H1 (cell line): ENCODE data around the gene GAS2. TPM values are rescaled to one million over a fixed set of nuclear protein-coding genes. Genes with fewer than 3 reads are reported as not detected.

Experiments
- CTCF ChIA-PET: fragments of 300-600 bp; sonication (Branson Sonifier 250); formaldehyde crosslinking; loops from one replicate; lab custom pipeline; 2021; ENCODE audit not compliant: partially characterized antibody; lab: Charles Lee
- POLR2A ChIA-PET: fragments of 300-600 bp; sonication (Branson Sonifier 250); formaldehyde crosslinking; loops from one replicate; lab custom pipeline; 2021; ENCODE audit warnings: inconsistent platforms; ENCODE audit not compliant: partially characterized antibody; lab: Charles Lee
- DNase-seq, 2 experiments: peaks; one replicate each; pipeline versions ENCODE4 v3.0.0 to v3.0.0-alpha.2; 2010 to 2022; ENCODE audit warnings: low spot score in 2 of 2, low read depth in 1 of 2, mixed read lengths in 1 of 2
- FAIRE-seq: peaks from 2 replicates; lab custom pipeline; 2011; peaks lifted over from hg19 to GRCh38; lab: Jason Lieb, UNC
- H2AFZ ChIP-seq: 2 replicates; pipeline ENCODE4 v1.8.1; 2012; ENCODE audit warnings: low read length, inconsistent platforms
- H2AK5ac ChIP-seq: 2 replicates; pipeline ENCODE4 v1.6.1; 2013; ENCODE audit warnings: low read depth, low read length
- H2BK120ac ChIP-seq: replicated peaks from 2 replicates; pipeline ENCODE3; 2013; ENCODE audit warnings: low read depth, low read length, inconsistent platforms
- H2BK12ac ChIP-seq: 2 replicates; pipeline ENCODE4 v1.6.1; 2013; ENCODE audit warnings: low read depth, low read length
- H2BK15ac ChIP-seq: 2 replicates; pipeline ENCODE4 v1.6.1; 2013; ENCODE audit warnings: low read length
- H2BK20ac ChIP-seq: 2 replicates; pipeline ENCODE4 v1.6.1; 2013; ENCODE audit warnings: low read length
- H2BK5ac ChIP-seq: 2 replicates; pipeline ENCODE4 v1.6.1; 2013; ENCODE audit warnings: low read depth, low read length
- H3K14ac ChIP-seq: 2 replicates; pipeline ENCODE4 v1.6.1; 2013; ENCODE audit warnings: inconsistent platforms; ENCODE audit not compliant: insufficient read length
- H3K18ac ChIP-seq: 2 replicates; pipeline ENCODE4 v1.6.1; 2013; ENCODE audit warnings: low read length; ENCODE audit errors: extremely low read depth
- H3K23ac ChIP-seq: 2 replicates; pipeline ENCODE4 v1.6.1; 2013; ENCODE audit warnings: inconsistent platforms; ENCODE audit not compliant: insufficient read length
- H3K23me2 ChIP-seq: 2 replicates; pipeline ENCODE4 v1.6.1; 2013; ENCODE audit warnings: low read depth, low read length
- H3K27ac ChIP-seq: 2 replicates; pipeline ENCODE4 v1.6.1; 2011; ENCODE audit warnings: low read depth, low read length, inconsistent platforms
- H3K27me3 ChIP-seq, 4 experiments: replicated peaks in 1 of 4; 1 replicate in 1 of 4; 2 replicates in 3 of 4; pipeline versions ENCODE4 v1.6.1 to v1.8.1; 2011 to 2013; ENCODE audit warnings: low read length in 3 of 4, mild to moderate bottlenecking in 3 of 4, inconsistent platforms in 2 of 4, mixed read lengths in 2 of 4, moderate library complexity in 1 of 4; ENCODE audit not compliant: control insufficient read depth in 3 of 4, insufficient read depth in 3 of 4; ENCODE audit errors: extremely low read depth in 1 of 4
- H3K36me3 ChIP-seq, 4 experiments: 2 replicates each; pipeline versions ENCODE4 v1.6.1 to v1.8.1; 2011 to 2013; ENCODE audit warnings: mild to moderate bottlenecking in 4 of 4, low read length in 3 of 4, moderate library complexity in 2 of 4, control low read depth in 1 of 4, inconsistent platforms in 1 of 4; ENCODE audit not compliant: insufficient read depth in 4 of 4, control insufficient read depth in 2 of 4
- H3K4ac ChIP-seq: replicated peaks from 2 replicates; pipeline ENCODE3; 2013; ENCODE audit warnings: low read length, low read depth, mixed read lengths, inconsistent platforms; ENCODE audit not compliant: insufficient read length
- H3K4me1 ChIP-seq, 4 experiments: replicated peaks in 1 of 4; 1 replicate in 1 of 4; 2 replicates in 3 of 4; pipeline versions ENCODE4 v1.6.1 to v1.8.1; 2011 to 2013; ENCODE audit warnings: low read length in 3 of 4, inconsistent platforms in 2 of 4, mixed read lengths in 1 of 4; ENCODE audit not compliant: insufficient read depth in 4 of 4, control insufficient read depth in 3 of 4
- H3K4me2 ChIP-seq, 2 experiments: 2 replicates each; pipeline versions ENCODE4 v1.6.1 to v1.8.1; 2011 to 2013; ENCODE audit warnings: low read depth in 2 of 2, low read length in 2 of 2, control low read depth in 1 of 2, inconsistent platforms in 1 of 2, mild to moderate bottlenecking in 1 of 2; ENCODE audit not compliant: insufficient read depth in 1 of 2
- H3K4me3 ChIP-seq, 4 experiments: fragments of 200-600, 300-600 bp in 1 of 4; sonication (generic), shearing (Covaris generic), sonication (Bioruptor Twin) in 1 of 4; 2 replicates each; pipeline versions ENCODE4 v1.5.1 to v1.8.1; 2011 to 2016; ENCODE audit warnings: low read length in 4 of 4, low read depth in 3 of 4, control low read depth in 2 of 4, inconsistent platforms in 2 of 4, mild to moderate bottlenecking in 2 of 4, mixed read lengths in 1 of 4, moderate library complexity in 1 of 4; ENCODE audit not compliant: insufficient read depth in 2 of 4; ENCODE audit errors: extremely low read depth in 1 of 4
- H3K56ac ChIP-seq: replicated peaks from 2 replicates; pipeline ENCODE3; 2013; ENCODE audit warnings: low read depth, mild to moderate bottlenecking, mixed read lengths, low read length, inconsistent platforms; ENCODE audit not compliant: insufficient read length
- H3K79me1 ChIP-seq: 2 replicates; pipeline ENCODE4 v1.6.1; 2013; ENCODE audit warnings: low read depth, low read length, control low read depth
- H3K79me2 ChIP-seq, 2 experiments: 2 replicates each; pipeline versions ENCODE4 v1.6.1 to v1.8.1; 2012 to 2013; ENCODE audit warnings: low read length in 2 of 2, mild to moderate bottlenecking in 2 of 2, inconsistent platforms in 1 of 2; ENCODE audit not compliant: insufficient read depth in 2 of 2, control insufficient read depth in 1 of 2
- H3K9ac ChIP-seq, 4 experiments: replicated peaks in 1 of 4; 1 replicate in 1 of 4; 2 replicates in 3 of 4; pipeline versions ENCODE4 v1.6.1 to v1.8.1; 2011 to 2013; ENCODE audit warnings: low read depth in 3 of 4, low read length in 3 of 4, control low read depth in 2 of 4, mild to moderate bottlenecking in 2 of 4, moderate library complexity in 2 of 4, inconsistent platforms in 1 of 4; ENCODE audit errors: extremely low read depth in 1 of 4
- H3K9me3 ChIP-seq, 2 experiments: 2 replicates each; pipeline versions ENCODE4 v1.6.1 to v1.8.1; 2012 to 2013; ENCODE audit warnings: mild to moderate bottlenecking in 2 of 2, moderate library complexity in 2 of 2, control low read depth in 1 of 2, inconsistent platforms in 1 of 2, low read depth in 1 of 2, low read length in 1 of 2, mixed read lengths in 1 of 2; ENCODE audit not compliant: insufficient read depth in 2 of 2
- H4K20me1 ChIP-seq, 2 experiments: replicated peaks in 1 of 2; 2 replicates each; pipeline versions ENCODE3 to v1.8.1; 2011 to 2013; ENCODE audit warnings: inconsistent platforms in 2 of 2, low read length in 2 of 2, mild to moderate bottlenecking in 1 of 2; ENCODE audit not compliant: insufficient read depth in 2 of 2, control insufficient read depth in 1 of 2
- H4K5ac ChIP-seq: 2 replicates; pipeline ENCODE4 v1.6.1; 2013; ENCODE audit warnings: low read length, low read depth, mixed read lengths, inconsistent platforms; ENCODE audit not compliant: insufficient read length
- H4K8ac ChIP-seq: 2 replicates; pipeline ENCODE4 v1.8.0; 2013; ENCODE audit warnings: mild to moderate bottlenecking, moderate library complexity, low read length, inconsistent platforms; ENCODE audit not compliant: insufficient read depth; ENCODE audit errors: extremely low read depth
- H4K91ac ChIP-seq: replicated peaks from 2 replicates; pipeline ENCODE3; 2013; ENCODE audit warnings: low read length, mixed read lengths, inconsistent platforms; ENCODE audit not compliant: insufficient read length
- BACH1 ChIP-seq: IDR thresholded peaks from 2 replicates; pipeline ENCODE4 v1.6.1; 2012; ENCODE audit warnings: low read length, improper control_type of control experiment
- FOSL1 ChIP-seq: IDR thresholded peaks from 2 replicates; pipeline ENCODE4 v1.6.1; 2011; ENCODE audit warnings: mild to moderate bottlenecking, low read depth, low read length, moderate library complexity; ENCODE audit not compliant: insufficient read depth
- HDAC6 ChIP-seq: IDR thresholded peaks from one replicate; pipeline ENCODE4 v1.7.1; 2012; ENCODE audit warnings: low read depth, mild to moderate bottlenecking, inconsistent platforms, low read length, moderate library complexity
- NANOG ChIP-seq: IDR thresholded peaks from 2 replicates; pipeline ENCODE4 v1.6.1; 2011; ENCODE audit warnings: low read length, low read depth, mild to moderate bottlenecking, inconsistent platforms; ENCODE audit not compliant: insufficient read depth, poor library complexity, severe bottlenecking
- POU5F1 ChIP-seq: IDR thresholded peaks from 2 replicates; pipeline ENCODE4 v1.6.1; 2011; ENCODE audit warnings: low read depth, mild to moderate bottlenecking, low read length, moderate library complexity
- SIX5 ChIP-seq: IDR thresholded peaks from 2 replicates; pipeline ENCODE4 v1.6.1; 2011; ENCODE audit warnings: mild to moderate bottlenecking, low read depth, low read length
- SP4 ChIP-seq: IDR thresholded peaks from 2 replicates; pipeline ENCODE4 v1.6.1; 2012; ENCODE audit warnings: low read length, inconsistent platforms
- TCF12 ChIP-seq: IDR thresholded peaks from 2 replicates; pipeline ENCODE4 v1.6.1; 2011; ENCODE audit warnings: low read depth, mild to moderate bottlenecking, low read length
- WGBS, 2 experiments: shearing (Covaris generic) in 1 of 2; methylation state at CpG; one replicate each; pipeline versions ENCODE4 v1.1.6 to v1.1.7; 2013 to 2015; ENCODE audit warnings: low lambda C conversion rate in 2 of 2, mixed read lengths in 2 of 2, inconsistent platforms in 1 of 2, low coverage in 1 of 2, missing lambda C conversion rate in 1 of 2; ENCODE audit not compliant: insufficient replicate concordance in 2 of 2, insufficient coverage in 1 of 2, insufficient read length in 1 of 2; ENCODE audit errors: extremely low coverage in 1 of 2, missing lambda C conversion rate in 1 of 2; 5-methylcytosine and 5-hydroxymethylcytosine counted together
- polyA plus RNA-seq, 7 experiments: library from polyadenylated mRNA; depleted of rRNA in 3 of 7; stranded (reverse) in 5 of 7; unstranded in 2 of 7; fragments of >200 nt in 5 of 7; fragments of 200-250 nt in 2 of 7; gene quantifications; 1 replicate in 5 of 7; 2 replicates in 1 of 7; 4 replicates in 1 of 7; pipeline versions ENCODE4 v1.2.1 to v1.2.3, GENCODE V29; 2011 to 2013; ENCODE audit warnings: missing spikeins in 2 of 7, mixed read lengths in 2 of 7
- total RNA-seq: library from RNA; stranded (reverse); fragmentation: NEBNext Ultra II Directional; extraction: Animal tissue kit (Norgen Biotek cat#: 25700); gene quantifications from 2 replicates; pipeline ENCODE4 v1.2.1, GENCODE V29; 2021
- TF ChIP-seq, protein P1 (sequence below): IDR thresholded peaks from 2 replicates; pipeline ENCODE4 v1.6.1; 2011; ENCODE audit warnings: low read length, improper control_type of control experiment

Gene GAS2
- total and polyA plus RNA-seq, 2 of the 8 experiments (the other 6 are each of a cell fraction or from before 2014, with no cell fraction given): 0.70 to 1.7 TPM

DNA sequence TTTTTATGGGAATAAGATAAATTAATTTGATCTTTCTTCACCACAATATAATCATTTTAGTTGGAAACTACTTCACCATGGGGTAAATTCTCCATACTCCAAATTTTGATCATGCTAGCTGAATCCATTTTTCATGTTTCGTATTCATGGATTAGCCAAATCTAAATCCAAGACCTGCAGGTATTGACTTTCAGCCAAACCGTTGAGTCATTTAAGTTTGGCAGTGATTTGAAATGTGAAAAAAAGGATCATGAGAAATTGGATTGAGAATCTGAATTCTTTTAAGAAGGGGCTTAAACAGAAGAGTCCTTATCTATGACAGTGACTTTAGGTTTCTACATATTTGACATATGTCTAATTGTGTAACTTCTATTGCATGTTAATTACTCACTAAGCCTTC lies 5.3 kb downstream of the GAS2 start:
- no peaks in the 10 kb centered on the region for H4K20me1 ChIP-seq
- H3K4me1 ChIP-seq: peaks cover 0 to 7% (median 4%) of the 10 kb centered on the region in 4 experiments; a peak in 4 of 7 replicates
- H4K91ac ChIP-seq: no peak overlapping the region
- H4K8ac ChIP-seq: no peak overlapping the region
- FAIRE-seq: no peak
- no peak overlapping the region for H2AK5ac ChIP-seq
- no peak overlapping the region for H3K4me2 ChIP-seq
- no peak overlapping the region for H3K4ac ChIP-seq
- POLR2A ChIA-PET: interaction anchor here (1.7 kb wide), 1 partner anchor 46 kb away, joined by 5 read pairs; the partner anchor contains the start of gene FANCF
- H3K9me3 ChIP-seq: no peaks in the 10 kb centered on the region
- H3K79me2 ChIP-seq: no peaks in the 10 kb centered on the region
- no peak overlapping the region for H2BK120ac ChIP-seq
- no peak overlapping the region for H3K4me3 ChIP-seq
- H2AFZ ChIP-seq: no peak overlapping the region
- no peak overlapping the region for H3K9ac ChIP-seq
- no peak overlapping the region for H2BK5ac ChIP-seq
- peaks cover 0 to 7% (median 1%) of the 10 kb centered on the region in 4 experiments; a peak in 3 of 7 replicates for H3K27me3 ChIP-seq
- no peak for TF ChIP-seq TCF12
- no peak for TF ChIP-seq POU5F1
- TF ChIP-seq, protein P1, sequence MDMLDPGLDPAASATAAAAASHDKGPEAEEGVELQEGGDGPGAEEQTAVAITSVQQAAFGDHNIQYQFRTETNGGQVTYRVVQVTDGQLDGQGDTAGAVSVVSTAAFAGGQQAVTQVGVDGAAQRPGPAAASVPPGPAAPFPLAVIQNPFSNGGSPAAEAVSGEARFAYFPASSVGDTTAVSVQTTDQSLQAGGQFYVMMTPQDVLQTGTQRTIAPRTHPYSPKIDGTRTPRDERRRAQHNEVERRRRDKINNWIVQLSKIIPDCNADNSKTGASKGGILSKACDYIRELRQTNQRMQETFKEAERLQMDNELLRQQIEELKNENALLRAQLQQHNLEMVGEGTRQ: no peak
- no peak for TF ChIP-seq BACH1
- TF ChIP-seq SIX5: no peak
- TF ChIP-seq HDAC6: no peak
- TF ChIP-seq FOSL1: no peak
- no peak for TF ChIP-seq SP4
- no peak for TF ChIP-seq NANOG
- no peak overlapping the region for H2BK12ac ChIP-seq
- H3K18ac ChIP-seq: no peak overlapping the region
- CTCF ChIA-PET: interaction anchor here (0.9 to 2.8 kb wide), 5 partner anchors 12 to 116 kb away, joined by 3 to 13 read pairs (median 8); no protein-coding TSS in a partner anchor
- no peak overlapping the region for H3K14ac ChIP-seq
- H3K23me2 ChIP-seq: peaks cover 4% of the 10 kb centered on the region; the same call in 1 of the 2 replicates
- DNase-seq: no peak
- no peaks in the 10 kb centered on the region for H3K36me3 ChIP-seq
- no peak overlapping the region for H3K56ac ChIP-seq
- H3K79me1 ChIP-seq: no peaks in the 10 kb centered on the region
- H3K23ac ChIP-seq: no peak overlapping the region
- WGBS, 2 experiments: 92% methylated on average over 2 of the region's 2 CpGs; no CpG with 5 or more reads in 1 of the 2 experiments
- no peak overlapping the region for H3K27ac ChIP-seq
- H2BK20ac ChIP-seq: no peak overlapping the region
- no peak overlapping the region for H2BK15ac ChIP-seq
- no peak overlapping the region for H4K5ac ChIP-seq
